WTC11 (cell line): ENCODE measurements around the gene SLC4A8. TPM values are rescaled to one million over a fixed set of nuclear protein-coding genes. Genes with fewer than 3 reads are reported as not detected.

Experiments
- ATAC-seq: fragments of 200-7000 bp; cut with Tn5 transposase; 2 replicates; pipeline ENCODE4 v1.10.0; 2021; ENCODE audit warnings: mild to moderate bottlenecking, moderate library complexity
- CTCF ChIA-PET: fragments of 300-600 bp; sonication (Branson Sonifier 250); formaldehyde crosslinking; loops from one replicate; lab custom pipeline; 2021; ENCODE audit warnings: antibody characterized with exemption; lab: Charles Lee
- POLR2A ChIA-PET: fragments of 350-600 bp; sonication (Branson Sonifier 250); formaldehyde crosslinking; loops from one replicate; lab custom pipeline; 2021; ENCODE audit warnings: antibody characterized with exemption; lab: Charles Lee
- DNase-seq: peaks from one replicate; pipeline ENCODE4 v3.0.0; 2021; ENCODE audit warnings: low spot score
- H3K27ac Mint-ChIP-seq: 2 replicates; pipeline ENCODE4 v1.8.0; 2021; ENCODE audit warnings: mixed read lengths
- H3K27me3 Mint-ChIP-seq: 2 replicates; pipeline ENCODE4 v1.8.0; 2021; ENCODE audit warnings: low read depth, mild to moderate bottlenecking, moderate library complexity, mixed read lengths
- H3K36me3 Mint-ChIP-seq: 2 replicates; pipeline ENCODE4 v1.8.0; 2021; ENCODE audit warnings: mixed read lengths
- H3K4me1 Mint-ChIP-seq: 2 replicates; pipeline ENCODE4 v1.8.0; 2022; ENCODE audit warnings: mixed read lengths
- H3K4me3 Mint-ChIP-seq: 2 replicates; pipeline ENCODE4 v1.8.0; 2021; ENCODE audit warnings: mild to moderate bottlenecking, moderate library complexity, mixed read lengths
- H3K9me3 Mint-ChIP-seq: 2 replicates; pipeline ENCODE4 v1.8.0; 2021; ENCODE audit warnings: mixed read lengths
- AFF4 ChIP-seq: sonication (generic); formaldehyde crosslinking; IDR thresholded peaks from 2 replicates; pipeline ENCODE4 v1.8.1; 2023; ENCODE audit warnings: mild to moderate bottlenecking, missing genetic modification reagents, borderline replicate concordance
- ARID4B ChIP-seq: sonication (generic); formaldehyde crosslinking; IDR thresholded peaks from 2 replicates; pipeline ENCODE4 v1.8.0; 2023; ENCODE audit warnings: missing genetic modification reagents, mild to moderate bottlenecking, borderline replicate concordance
- ATF2 ChIP-seq: sonication (generic); formaldehyde crosslinking; IDR thresholded peaks from 2 replicates; pipeline ENCODE4 v1.8.1; 2022; ENCODE audit warnings: low read depth, missing genetic modification reagents, borderline replicate concordance
- ATF3 ChIP-seq: sonication (generic); formaldehyde crosslinking; conservative IDR thresholded peaks from 2 replicates; pipeline ENCODE4 v1.8.1; 2022; ENCODE audit warnings: mild to moderate bottlenecking, missing genetic modification reagents
- ESRRA ChIP-seq: sonication (generic); formaldehyde crosslinking; IDR thresholded peaks from 2 replicates; pipeline ENCODE4 v1.8.1; 2022; ENCODE audit warnings: mild to moderate bottlenecking, missing genetic modification reagents, borderline replicate concordance
- FOXP1 ChIP-seq: sonication (generic); formaldehyde crosslinking; IDR thresholded peaks from 2 replicates; pipeline ENCODE4 v1.8.0; 2022; ENCODE audit warnings: missing genetic modification reagents, mild to moderate bottlenecking, moderate library complexity, borderline replicate concordance
- GABPB1 ChIP-seq: sonication (generic); formaldehyde crosslinking; IDR thresholded peaks from 2 replicates; pipeline ENCODE4 v1.8.1; 2023; ENCODE audit warnings: mild to moderate bottlenecking, missing genetic modification reagents
- HMGA2 ChIP-seq: fragments of 250-450 bp; sonication (Bioruptor Pico); IDR thresholded peaks from 2 replicates; pipeline ENCODE4 v1.4.0; 2021; ENCODE audit warnings: mild to moderate bottlenecking, moderate library complexity
- KAT7 ChIP-seq: sonication (generic); formaldehyde crosslinking; IDR thresholded peaks from 2 replicates; pipeline ENCODE4 v1.8.1; 2023; ENCODE audit warnings: missing genetic modification reagents, mild to moderate bottlenecking, borderline replicate concordance
- MAX ChIP-seq: sonication (generic); formaldehyde crosslinking; IDR thresholded peaks from 2 replicates; pipeline ENCODE4 v1.8.0; 2022; ENCODE audit warnings: mild to moderate bottlenecking, missing genetic modification reagents
- PREB ChIP-seq: sonication (generic); formaldehyde crosslinking; IDR thresholded peaks from 2 replicates; pipeline ENCODE4 v1.8.1; 2022; ENCODE audit warnings: mild to moderate bottlenecking, missing genetic modification reagents, moderate library complexity, borderline replicate concordance
- PRRX2 ChIP-seq: fragments of 250-450 bp; sonication (Bioruptor Pico); IDR thresholded peaks from 2 replicates; pipeline ENCODE4 v1.8.0; 2021; ENCODE audit warnings: mild to moderate bottlenecking
- SMAD4 ChIP-seq: sonication (generic); formaldehyde crosslinking; IDR thresholded peaks from 2 replicates; pipeline ENCODE4 v1.8.0; 2022; ENCODE audit warnings: mild to moderate bottlenecking, missing genetic modification reagents
- TP53 ChIP-seq: sonication (generic); formaldehyde crosslinking; IDR thresholded peaks from 2 replicates; pipeline ENCODE4 v1.8.1; 2023; ENCODE audit warnings: mild to moderate bottlenecking, missing genetic modification reagents
- USF1 ChIP-seq: sonication (generic); formaldehyde crosslinking; IDR thresholded peaks from 2 replicates; pipeline ENCODE4 v1.8.0; 2022; ENCODE audit warnings: mild to moderate bottlenecking, missing genetic modification reagents
- ZNF281 ChIP-seq: sonication (generic); formaldehyde crosslinking; IDR thresholded peaks from 2 replicates; pipeline ENCODE4 v1.8.0; 2023; ENCODE audit warnings: mild to moderate bottlenecking, missing genetic modification reagents
- ZSCAN18 ChIP-seq: fragments of 250-450 bp; sonication (Bioruptor Pico); IDR thresholded peaks from 2 replicates; pipeline ENCODE4 v2.1.2; 2022; ENCODE audit warnings: mild to moderate bottlenecking, moderate library complexity
- total RNA-seq: library from RNA; stranded (reverse); gene quantifications from 3 replicates; pipeline ENCODE4 v1.2.3, GENCODE V29; 2021

SLC4A8 gene
- total RNA-seq, 1 experiment from 2014 or later, result 16.9 TPM

- Mint-ChIP-seq H3K4me1 (no peaks in the 10 kb centered on the region), H3K27ac (no peak overlapping the region), H3K9me3 (no peaks in the 10 kb centered on the region), H3K4me3 (no peak overlapping the region), H3K36me3 (no peaks in the 10 kb centered on the region), H3K27me3 (no peaks in the 10 kb centered on the region; the same call in 1 of the 2 replicates)
- DNase-seq (no peak), ATAC-seq (no peak)
- TF ChIP-seq AFF4 (CRISPR knock-in tag) (no peak), MAX (no peak), TP53 (CRISPR knock-in tag) (no peak), PREB (CRISPR knock-in tag) (no peak), ATF3 (CRISPR knock-in tag) (no peak), USF1 (CRISPR knock-in tag) (no peak), ESRRA (CRISPR knock-in tag) (no peak), SMAD4 (no peak), PRRX2 (CRISPR knock-in tag) (no peak), KAT7 (CRISPR knock-in tag) (no peak), ARID4B (CRISPR knock-in tag) (no peak), HMGA2 (no peak), ZSCAN18 (CRISPR knock-in tag) (no peak), FOXP1 (CRISPR knock-in tag) (no peak), GABPB1 (no peak), ZNF281 (CRISPR knock-in tag) (no peak), ATF2 (CRISPR knock-in tag) (no peak)
- ChIA-PET CTCF (no interaction called here), POLR2A (no interaction called here)
Observed at GRCh38 chr12:51525518-51525917, 100.9 kb downstream of the SLC4A8 start.
